GM23248 (cell line): Measurements from ENCODE around the gene PLA2G2F. TPM values are rescaled to one million over a fixed set of nuclear protein-coding genes. Genes with fewer than 3 reads are reported as not detected.

Source experiments
- DNase-seq: peaks from one replicate; pipeline ENCODE4 v3.0.0-alpha.2; 2015
- H2AFZ ChIP-seq: fragments of 200-600 bp; sonication (generic); 2 replicates; pipeline ENCODE4 v1.6.1; 2016; ENCODE audit warnings: antibody characterized with exemption
- H3F3A ChIP-seq: fragments of 200-600 bp; sonication (generic); 2 replicates; pipeline ENCODE4 v1.6.1; 2016; ENCODE audit warnings: mild to moderate bottlenecking, antibody characterized with exemption, mixed run types; ENCODE audit not compliant: insufficient read depth
- H3K27ac ChIP-seq: fragments of 200-600 bp; sonication (generic); 2 replicates; pipeline ENCODE4 v1.5.1; 2016; ENCODE audit warnings: mild to moderate bottlenecking
- H3K27me3 ChIP-seq: fragments of 200-600 bp; sonication (generic); replicated peaks from 2 replicates; pipeline ENCODE4 v1.6.1; 2016; ENCODE audit warnings: mild to moderate bottlenecking; ENCODE audit not compliant: insufficient read depth
- H3K36me3 ChIP-seq: fragments of 200-600 bp; sonication (generic); 2 replicates; pipeline ENCODE4 v1.6.1; 2016; ENCODE audit warnings: low read depth, mild to moderate bottlenecking
- H3K4me1 ChIP-seq: fragments of 200-600 bp; sonication (generic); 2 replicates; pipeline ENCODE4 v1.6.1; 2016; ENCODE audit warnings: mild to moderate bottlenecking; ENCODE audit not compliant: insufficient read depth
- H3K4me2 ChIP-seq: fragments of 200-600 bp; sonication (generic); one replicate; pipeline ENCODE4 v1.6.1; 2016; ENCODE audit warnings: mild to moderate bottlenecking; ENCODE audit not compliant: unreplicated experiment
- H3K4me3 ChIP-seq: fragments of 200-600 bp; sonication (generic); 2 replicates; pipeline ENCODE4 v1.5.1; 2016; ENCODE audit warnings: mild to moderate bottlenecking
- H3K79me2 ChIP-seq: fragments of 200-600 bp; sonication (generic); 2 replicates; pipeline ENCODE4 v1.6.1; 2016; ENCODE audit warnings: mild to moderate bottlenecking; ENCODE audit not compliant: insufficient read depth
- H3K9ac ChIP-seq: fragments of 200-600 bp; sonication (generic); 2 replicates; pipeline ENCODE4 v1.6.1; 2016; ENCODE audit warnings: mild to moderate bottlenecking
- H3K9me2 ChIP-seq: fragments of 200-600 bp; sonication (generic); 2 replicates; pipeline ENCODE4 v1.6.1; 2016; ENCODE audit warnings: mixed run types, mild to moderate bottlenecking, moderate library complexity; ENCODE audit not compliant: insufficient read depth
- H3K9me3 ChIP-seq: fragments of 200-600 bp; sonication (generic); one replicate; pipeline ENCODE4 v1.6.1; 2017; ENCODE audit warnings: low read depth
- H4K20me1 ChIP-seq: fragments of 200-600 bp; sonication (generic); 2 replicates; pipeline ENCODE4 v1.6.0; 2016; ENCODE audit not compliant: insufficient read depth
- EZH2 ChIP-seq: fragments of 200-600 bp; sonication (generic); IDR thresholded peaks from 2 replicates; pipeline ENCODE4 v1.6.1; 2018; ENCODE audit warnings: antibody characterized with exemption, mild to moderate bottlenecking; ENCODE audit not compliant: insufficient read depth, poor library complexity, severe bottlenecking
- EZH2phosphoT487 ChIP-seq: fragments of 200-600 bp; sonication (generic); IDR thresholded peaks from 2 replicates; pipeline ENCODE4 v1.6.1; 2018; ENCODE audit warnings: antibody characterized with exemption, moderate library complexity, mild to moderate bottlenecking, low read depth; ENCODE audit not compliant: insufficient read depth
- WGBS, 2 experiments: methylation state at CpG; one replicate each; pipeline ENCODE4 v1.1.6; 2015 to 2017; ENCODE audit warnings: low lambda C conversion rate in 2 of 2, low coverage in 1 of 2; ENCODE audit errors: missing lambda C conversion rate in 2 of 2; 5-methylcytosine and 5-hydroxymethylcytosine counted together
- in situ Hi-C: fragments of 300-500 bp; cut with MboI; formaldehyde crosslinking; loops from 2 replicates; pipeline ENCODE4 v1.15.0; 2020
- polyA plus RNA-seq: library from polyadenylated mRNA; unstranded; fragments of >200 nt; fragmentation: Nextera tagmentation; extraction: Ambion mirVana; gene quantifications from 2 replicates; pipeline ENCODE4 v1.2.1, GENCODE V29; 2016
- total RNA-seq: library from RNA; depleted of rRNA; stranded (reverse); fragments of >200 nt; shearing (Covaris generic); gene quantifications from 2 replicates; pipeline ENCODE4 v1.2.3, GENCODE V29; 2014

PLA2G2F gene
- total and polyA plus RNA-seq, 2 experiments from 2014 or later, result not detected

GRCh38 chr1:20123722-20124455, 15.2 kb upstream of the PLA2G2F start:
- TF ChIP-seq EZH2 (no peak), EZH2phosphoT487 (no peak)
- WGBS, 2 experiments, result 70 to 76% methylated on average over 10 of the region's 10 CpGs
- no peaks in the 10 kb centered on the region for H4K20me1 ChIP-seq
- H3K4me3 ChIP-seq, result no peak overlapping the region
- H3K9me2 ChIP-seq, result no peaks in the 10 kb centered on the region
- H3K27me3 ChIP-seq, result peaks cover 17% of the 10 kb centered on the region
- no peak overlapping the region for H2AFZ ChIP-seq
- no peak overlapping the region for H3K4me2 ChIP-seq
- DNase-seq, result no peak
- no peaks in the 10 kb centered on the region for H3K9me3 ChIP-seq
- no peak overlapping the region for H3K27ac ChIP-seq
- in situ Hi-C loops, result no loop called here
- H3K9ac ChIP-seq, result no peak overlapping the region
- no peaks in the 10 kb centered on the region for H3F3A ChIP-seq
- peaks cover 8% of the 10 kb centered on the region for H3K4me1 ChIP-seq
- no peaks in the 10 kb centered on the region for H3K36me3 ChIP-seq
- no peaks in the 10 kb centered on the region for H3K79me2 ChIP-seq

GRCh38 chr1:20124456-20125057, 14.6 kb upstream of the PLA2G2F start:
- Histone ChIP-seq H3K9ac (no peak overlapping the region), H3K4me2 (no peak overlapping the region)
- in situ Hi-C loops, result no loop called here

DNA sequence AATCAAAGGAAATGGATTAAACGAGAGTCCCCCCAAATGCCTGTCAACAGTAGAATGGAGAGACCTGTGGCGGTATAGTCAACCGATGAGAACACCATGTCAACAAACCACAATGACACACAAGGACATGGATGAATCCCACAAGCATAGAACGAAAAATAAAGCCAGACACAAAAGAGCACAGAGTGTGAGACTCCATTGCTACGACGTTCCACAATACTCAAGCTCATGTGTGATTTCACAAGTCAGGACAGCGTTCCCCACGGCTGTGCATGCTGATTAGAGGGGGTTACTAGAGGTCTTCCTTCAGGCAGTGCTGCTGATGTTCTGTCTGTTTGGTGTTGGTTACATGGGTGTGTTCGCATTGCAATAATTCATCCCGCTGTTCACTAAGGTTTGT, 14.0 kb upstream of the PLA2G2F start:
- 60 to 61% methylated on average over 10 of the region's 10 CpGs for WGBS, 2 experiments
- H3K27ac ChIP-seq, result no peak overlapping the region
- H3F3A ChIP-seq, result no peaks in the 10 kb centered on the region
- H3K4me2 ChIP-seq, result no peak overlapping the region
- no peaks in the 10 kb centered on the region for H3K9me2 ChIP-seq
- in situ Hi-C loops, result no loop called here
- peaks cover 17% of the 10 kb centered on the region for H3K27me3 ChIP-seq
- no peaks in the 10 kb centered on the region for H3K79me2 ChIP-seq
- no peak for TF ChIP-seq EZH2
- no peak overlapping the region for H2AFZ ChIP-seq
- H3K36me3 ChIP-seq, result no peaks in the 10 kb centered on the region
- no peak overlapping the region for H3K9ac ChIP-seq
- peaks cover 8% of the 10 kb centered on the region for H3K4me1 ChIP-seq
- H3K4me3 ChIP-seq, result no peak overlapping the region
- no peak for DNase-seq
- no peaks in the 10 kb centered on the region for H3K9me3 ChIP-seq
- no peaks in the 10 kb centered on the region for H4K20me1 ChIP-seq

More at GRCh38 chr1:20124456-20125057, 14.6 kb upstream of the PLA2G2F start:
- Histone ChIP-seq H3K36me3 (no peaks in the 10 kb centered on the region), H3K9me2 (no peaks in the 10 kb centered on the region), H2AFZ (no peak overlapping the region), H3K27ac (no peak overlapping the region), H3K27me3 (peaks cover 17% of the 10 kb centered on the region), H3K4me3 (no peak overlapping the region), H3K79me2 (no peaks in the 10 kb centered on the region), H3K4me1 (peaks cover 8% of the 10 kb centered on the region), H3F3A (no peaks in the 10 kb centered on the region), H3K9me3 (no peaks in the 10 kb centered on the region), H4K20me1 (no peaks in the 10 kb centered on the region)
- TF ChIP-seq EZH2phosphoT487, result no peak
- WGBS, 2 experiments, result 33% methylated on average over 7 of the region's 7 CpGs
- DNase-seq, result peak; percentile 81

- Histone ChIP-seq H3F3A (no peaks in the 10 kb centered on the region), H3K36me3 (no peaks in the 10 kb centered on the region), H3K9ac (no peak overlapping the region), H3K4me1 (peaks cover 8% of the 10 kb centered on the region), H3K79me2 (no peaks in the 10 kb centered on the region), H3K27ac (no peak overlapping the region), H3K27me3 (peaks cover 9% of the 10 kb centered on the region; the same call in 1 of the 2 replicates), H3K4me3 (no peak overlapping the region), H3K9me3 (no peaks in the 10 kb centered on the region), H4K20me1 (no peaks in the 10 kb centered on the region), H2AFZ (no peak overlapping the region), H3K9me2 (no peaks in the 10 kb centered on the region), H3K4me2 (no peak overlapping the region)
- no peak for DNase-seq
- TF ChIP-seq EZH2phosphoT487 (no peak), EZH2 (no peak)
- in situ Hi-C loops, result no loop called here
- WGBS, 2 experiments, result 71% methylated on average over 9 of the region's 9 CpGs
These were observed 12.9 kb upstream of the PLA2G2F start for GRCh38 chr1:20126041-20126805.
